H9 (cell line): ENCODE measurements around the gene CUBN. TPM values are rescaled to one million over a fixed set of nuclear protein-coding genes. Genes with fewer than 3 reads are reported as not detected.

Experiments
- DNase-seq: peaks from one replicate; pipeline ENCODE4 v3.0.0-alpha.2; 2017
- H2AFZ ChIP-seq: one replicate; pipeline ENCODE4 v1.6.1; 2013; ENCODE audit warnings: mild to moderate bottlenecking, low read length, control low read depth, moderate library complexity
- H2AK5ac ChIP-seq: 2 replicates; pipeline ENCODE4 v1.6.1; 2013; ENCODE audit warnings: low read length, control low read depth, mixed read lengths; ENCODE audit not compliant: insufficient read length
- H2BK120ac ChIP-seq: one replicate; pipeline ENCODE4 v1.6.1; 2013; ENCODE audit warnings: low read depth, mild to moderate bottlenecking, low read length, control low read depth, inconsistent platforms; ENCODE audit not compliant: poor library complexity, severe bottlenecking
- H2BK12ac ChIP-seq: 2 replicates; pipeline ENCODE4 v1.6.1; 2013; ENCODE audit warnings: low read length, control low read depth, mixed read lengths, low read depth; ENCODE audit not compliant: insufficient read length
- H2BK15ac ChIP-seq: 2 replicates; pipeline ENCODE4 v1.6.1; 2013; ENCODE audit warnings: low read depth, low read length, control low read depth
- H2BK20ac ChIP-seq: one replicate; pipeline ENCODE4 v1.6.1; 2013; ENCODE audit warnings: low read depth, mild to moderate bottlenecking, low read length, control low read depth, inconsistent platforms; ENCODE audit not compliant: poor library complexity, severe bottlenecking
- H2BK5ac ChIP-seq: 2 replicates; pipeline ENCODE4 v1.6.1; 2013; ENCODE audit warnings: low read length, control low read depth, mixed read lengths; ENCODE audit not compliant: insufficient read length
- H3K14ac ChIP-seq: 2 replicates; pipeline ENCODE4 v1.6.1; 2013; ENCODE audit warnings: low read length, control low read depth; ENCODE audit not compliant: insufficient read depth
- H3K18ac ChIP-seq: 2 replicates; pipeline ENCODE4 v1.6.1; 2013; ENCODE audit warnings: low read depth, mild to moderate bottlenecking, mixed read lengths, low read length, control low read depth; ENCODE audit not compliant: insufficient read length
- H3K23ac ChIP-seq: 2 replicates; pipeline ENCODE4 v1.6.1; 2013; ENCODE audit warnings: low read length, control low read depth, mixed read lengths, low read depth; ENCODE audit not compliant: insufficient read length
- H3K23me2 ChIP-seq: 2 replicates; pipeline ENCODE4 v1.6.1; 2013; ENCODE audit warnings: low read depth, mild to moderate bottlenecking, mixed read lengths, low read length, control low read depth; ENCODE audit not compliant: insufficient read length, poor library complexity, severe bottlenecking
- H3K27ac ChIP-seq: 2 replicates; pipeline ENCODE4 v1.5.1; 2013; ENCODE audit warnings: low read length, control low read depth, mixed read lengths, low read depth; ENCODE audit not compliant: insufficient read length
- H3K27me3 ChIP-seq: 2 replicates; pipeline ENCODE4 v1.6.1; 2013; ENCODE audit warnings: low read length, control low read depth, inconsistent platforms; ENCODE audit not compliant: insufficient read depth
- H3K4ac ChIP-seq: 2 replicates; pipeline ENCODE4 v1.6.1; 2013; ENCODE audit warnings: low read depth, mild to moderate bottlenecking, control low read depth, inconsistent platforms, low read length, moderate library complexity
- H3K4me1 ChIP-seq: 2 replicates; pipeline ENCODE4 v1.6.1; 2013; ENCODE audit warnings: low read length, control low read depth, inconsistent platforms; ENCODE audit not compliant: insufficient read depth
- H3K4me2 ChIP-seq: 2 replicates; pipeline ENCODE4 v1.6.1; 2013; ENCODE audit warnings: low read length, control low read depth, mixed read lengths; ENCODE audit not compliant: insufficient read length, insufficient read depth
- H3K56ac ChIP-seq: 2 replicates; pipeline ENCODE4 v1.6.1; 2013; ENCODE audit warnings: low read depth, mild to moderate bottlenecking, mixed read lengths, low read length, control low read depth; ENCODE audit not compliant: insufficient read length
- H3K79me1 ChIP-seq: 2 replicates; pipeline ENCODE4 v1.6.1; 2013; ENCODE audit warnings: low read depth, mild to moderate bottlenecking, moderate library complexity, low read length, control low read depth, inconsistent platforms; ENCODE audit not compliant: insufficient read depth, poor library complexity, severe bottlenecking
- H3K79me2 ChIP-seq: 2 replicates; pipeline ENCODE4 v1.6.1; 2013; ENCODE audit warnings: low read length, control low read depth, inconsistent platforms; ENCODE audit not compliant: insufficient read depth
- H3K9ac ChIP-seq: 2 replicates; pipeline ENCODE4 v1.6.1; 2013; ENCODE audit warnings: low read length, control low read depth, mixed read lengths; ENCODE audit not compliant: insufficient read length; ENCODE audit errors: extremely low read depth
- H3K9me3 ChIP-seq: one replicate; pipeline ENCODE4 v1.6.1; 2013; ENCODE audit warnings: low read depth, low read length, inconsistent platforms; ENCODE audit not compliant: control insufficient read depth
- H3T11ph ChIP-seq: one replicate; pipeline ENCODE4 v1.6.1; 2013; ENCODE audit warnings: mild to moderate bottlenecking, low read length, control low read depth, inconsistent platforms
- H4K20me1 ChIP-seq: one replicate; pipeline ENCODE4 v1.6.1; 2013; ENCODE audit not compliant: control insufficient read depth, insufficient read length, insufficient read depth
- H4K5ac ChIP-seq: 2 replicates; pipeline ENCODE4 v1.6.1; 2013; ENCODE audit warnings: low read depth, mild to moderate bottlenecking, mixed read lengths, low read length, control low read depth; ENCODE audit not compliant: insufficient read length
- H4K8ac ChIP-seq: replicated peaks from 2 replicates; pipeline ENCODE4 v1.6.1; 2013; ENCODE audit warnings: low read length, control low read depth, mixed read lengths, low read depth; ENCODE audit not compliant: insufficient read length
- H4K91ac ChIP-seq: 2 replicates; pipeline ENCODE4 v1.6.1; 2013; ENCODE audit warnings: low read depth, mild to moderate bottlenecking, moderate library complexity, mixed read lengths, low read length, control low read depth; ENCODE audit not compliant: insufficient read length
- H3K27ac Mint-ChIP-seq, 3 experiments: 2 replicates in 2 of 3; 3 replicates in 1 of 3; pipeline ENCODE4 v1.8.0; 2020 to 2021; ENCODE audit warnings: mixed read lengths in 3 of 3, mild to moderate bottlenecking in 1 of 3, moderate library complexity in 1 of 3
- H3K27me3 Mint-ChIP-seq: 2 replicates; pipeline ENCODE4 v1.8.0; 2021; ENCODE audit warnings: low read depth, mild to moderate bottlenecking, moderate library complexity, mixed read lengths
- H3K36me3 Mint-ChIP-seq, 3 experiments: 2 replicates in 2 of 3; 3 replicates in 1 of 3; pipeline ENCODE4 v1.8.0; 2020 to 2021; ENCODE audit warnings: low read depth in 3 of 3, mixed read lengths in 3 of 3; ENCODE audit not compliant: insufficient read depth in 1 of 3
- H3K4me1 Mint-ChIP-seq, 2 experiments: 2 replicates each; pipeline ENCODE4 v1.8.0; 2020; ENCODE audit warnings: mixed read lengths in 2 of 2
- H3K4me3 Mint-ChIP-seq, 2 experiments: 2 replicates in 1 of 2; 3 replicates in 1 of 2; pipeline ENCODE4 v1.8.0; 2020 to 2021; ENCODE audit warnings: mild to moderate bottlenecking in 2 of 2, mixed read lengths in 2 of 2, moderate library complexity in 1 of 2
- H3K9me3 Mint-ChIP-seq, 2 experiments: 2 replicates in 1 of 2; 3 replicates in 1 of 2; pipeline ENCODE4 v1.8.0; 2020; ENCODE audit warnings: mild to moderate bottlenecking in 2 of 2, mixed read lengths in 2 of 2, moderate library complexity in 1 of 2
- WGBS: extraction: QIAGEN DNeasy Blood & Tissue Kit; methylation state at CpG from one replicate; pipeline ENCODE4 v1.1.7; 2013; ENCODE audit warnings: missing lambda C conversion rate, low lambda C conversion rate, mixed read lengths; ENCODE audit not compliant: insufficient read length; ENCODE audit errors: extremely low coverage; 5-methylcytosine and 5-hydroxymethylcytosine counted together
- total RNA-seq: library from RNA; stranded (reverse); gene quantifications from 2 replicates; pipeline ENCODE4 v1.2.1, GENCODE V29; 2021
- TF ChIP-seq, protein P1 (sequence below): fragments of 200-600 bp; sonication (generic); conservative IDR thresholded peaks from 3 replicates; pipeline ENCODE4 v1.8.0; 2021; ENCODE audit warnings: antibody characterized with exemption, mild to moderate bottlenecking

CUBN gene
- total RNA-seq, 1 experiment from 2014 or later: 0.26 TPM

DNA sequence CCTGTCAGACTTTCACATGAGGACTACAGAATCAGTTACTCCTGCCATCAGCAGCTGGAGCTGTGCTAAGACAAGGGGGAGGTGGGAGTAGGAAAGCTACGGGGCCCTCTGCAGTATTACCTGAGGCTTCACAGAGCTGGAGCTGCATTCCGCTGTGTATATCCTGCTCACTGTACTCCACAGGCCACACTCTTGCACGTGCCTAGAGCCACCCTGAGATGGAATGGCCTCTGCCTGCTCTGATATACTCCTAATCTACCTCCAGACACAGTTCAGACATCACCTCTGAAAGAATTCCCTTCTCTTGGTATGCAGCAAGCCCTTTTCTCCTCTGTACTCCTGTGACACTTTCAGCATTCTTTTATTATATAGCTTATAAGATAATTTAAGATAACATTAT is 37.1 kb upstream of the CUBN start:
- no peak overlapping the region for H3T11ph ChIP-seq
- H2AK5ac ChIP-seq: no peak overlapping the region
- no peak overlapping the region for H3K56ac ChIP-seq
- no peak overlapping the region for H4K91ac ChIP-seq
- H3K79me2 ChIP-seq: no peaks in the 10 kb centered on the region
- Mint-ChIP-seq H3K4me1 (peaks cover 5 to 8% of the 10 kb centered on the region in 2 experiments; a peak in 3 of 4 replicates), H3K4me3 (no peak overlapping the region), H3K9me3 (no peaks in the 10 kb centered on the region), H3K27ac (no peak overlapping the region; a peak in 1 of 7 replicates), H3K27me3 (no peaks in the 10 kb centered on the region), H3K36me3 (peaks cover 0 to 5% (median 3%) of the 10 kb centered on the region in 3 experiments; a peak in 1 of 7 replicates)
- H2BK5ac ChIP-seq: no peak overlapping the region
- H3K4ac ChIP-seq: no peak overlapping the region
- H3K4me1 ChIP-seq: no peaks in the 10 kb centered on the region
- H3K9me3 ChIP-seq: no peaks in the 10 kb centered on the region
- peak overlapping the region; percentile 17 for H4K5ac ChIP-seq
- no peak for DNase-seq
- H3K79me1 ChIP-seq: no peaks in the 10 kb centered on the region
- H2BK120ac ChIP-seq: no peak overlapping the region
- H3K4me2 ChIP-seq: no peak overlapping the region
- H4K8ac ChIP-seq: no peak overlapping the region
- TF ChIP-seq, protein P1, sequence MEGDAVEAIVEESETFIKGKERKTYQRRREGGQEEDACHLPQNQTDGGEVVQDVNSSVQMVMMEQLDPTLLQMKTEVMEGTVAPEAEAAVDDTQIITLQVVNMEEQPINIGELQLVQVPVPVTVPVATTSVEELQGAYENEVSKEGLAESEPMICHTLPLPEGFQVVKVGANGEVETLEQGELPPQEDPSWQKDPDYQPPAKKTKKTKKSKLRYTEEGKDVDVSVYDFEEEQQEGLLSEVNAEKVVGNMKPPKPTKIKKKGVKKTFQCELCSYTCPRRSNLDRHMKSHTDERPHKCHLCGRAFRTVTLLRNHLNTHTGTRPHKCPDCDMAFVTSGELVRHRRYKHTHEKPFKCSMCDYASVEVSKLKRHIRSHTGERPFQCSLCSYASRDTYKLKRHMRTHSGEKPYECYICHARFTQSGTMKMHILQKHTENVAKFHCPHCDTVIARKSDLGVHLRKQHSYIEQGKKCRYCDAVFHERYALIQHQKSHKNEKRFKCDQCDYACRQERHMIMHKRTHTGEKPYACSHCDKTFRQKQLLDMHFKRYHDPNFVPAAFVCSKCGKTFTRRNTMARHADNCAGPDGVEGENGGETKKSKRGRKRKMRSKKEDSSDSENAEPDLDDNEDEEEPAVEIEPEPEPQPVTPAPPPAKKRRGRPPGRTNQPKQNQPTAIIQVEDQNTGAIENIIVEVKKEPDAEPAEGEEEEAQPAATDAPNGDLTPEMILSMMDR: no peak
- no peak overlapping the region for H2BK12ac ChIP-seq
- no peaks in the 10 kb centered on the region for H3K23me2 ChIP-seq
- no peak overlapping the region for H2AFZ ChIP-seq
- H3K27ac ChIP-seq: no peak overlapping the region
- H3K14ac ChIP-seq: no peak overlapping the region; the same call in 1 of the 2 replicates
- H3K18ac ChIP-seq: no peak overlapping the region
- H2BK20ac ChIP-seq: no peak overlapping the region
- no peak overlapping the region for H2BK15ac ChIP-seq
- no peaks in the 10 kb centered on the region for H4K20me1 ChIP-seq
- WGBS: no CpG with 5 or more reads among the region's 3 CpGs
- no peak overlapping the region for H3K9ac ChIP-seq
- no peak overlapping the region for H3K23ac ChIP-seq
- H3K27me3 ChIP-seq: no peaks in the 10 kb centered on the region
